HFF-Myc (cell line): Measurements from ENCODE around the gene MCCD1.
"Not testable (repeated sequence)": the region's sequence is repeated elsewhere in the genome, so short reads cannot be mapped to it uniquely, and the experiment has no call there.

ENCODE experiments used
- DNase-seq: peaks from one replicate; pipeline ENCODE4 v3.0.0-alpha.2; 2011; ENCODE audit warnings: low read depth; ENCODE audit errors: extremely low read depth
- H3K4me3 ChIP-seq: replicated peaks from 2 replicates; pipeline ENCODE4 v1.5.1; 2011; ENCODE audit warnings: low read depth, mild to moderate bottlenecking, control low read depth, low read length
- TF ChIP-seq, protein P1 (sequence below): IDR thresholded peaks from 2 replicates; pipeline ENCODE4 v1.5.1; 2012; ENCODE audit warnings: mild to moderate bottlenecking, low read depth, low read length, control low read depth; ENCODE audit errors: missing control alignments

MCCD1 gene

DNA sequence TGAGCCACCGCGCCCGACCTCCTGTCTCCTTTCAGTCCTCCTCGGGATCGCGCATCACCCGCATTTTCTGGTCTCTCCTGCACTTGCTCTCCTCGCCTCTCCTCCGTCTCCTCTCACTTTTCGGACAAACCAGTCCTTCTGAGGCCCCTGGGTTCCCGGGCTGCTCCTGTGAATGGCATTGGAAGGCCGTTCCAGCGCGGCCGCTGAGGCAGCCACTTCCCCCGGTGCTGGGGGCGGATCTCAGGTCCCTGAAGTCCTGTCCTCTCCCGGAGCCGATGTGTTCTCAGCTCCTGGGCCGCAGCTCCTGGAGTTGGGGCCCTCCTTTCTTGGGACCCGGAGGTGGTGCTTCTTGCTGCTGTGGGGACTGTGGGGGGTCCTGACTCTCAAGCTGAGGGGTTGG, 30.0 kb upstream of the MCCD1 start:
- TF ChIP-seq, protein P1, sequence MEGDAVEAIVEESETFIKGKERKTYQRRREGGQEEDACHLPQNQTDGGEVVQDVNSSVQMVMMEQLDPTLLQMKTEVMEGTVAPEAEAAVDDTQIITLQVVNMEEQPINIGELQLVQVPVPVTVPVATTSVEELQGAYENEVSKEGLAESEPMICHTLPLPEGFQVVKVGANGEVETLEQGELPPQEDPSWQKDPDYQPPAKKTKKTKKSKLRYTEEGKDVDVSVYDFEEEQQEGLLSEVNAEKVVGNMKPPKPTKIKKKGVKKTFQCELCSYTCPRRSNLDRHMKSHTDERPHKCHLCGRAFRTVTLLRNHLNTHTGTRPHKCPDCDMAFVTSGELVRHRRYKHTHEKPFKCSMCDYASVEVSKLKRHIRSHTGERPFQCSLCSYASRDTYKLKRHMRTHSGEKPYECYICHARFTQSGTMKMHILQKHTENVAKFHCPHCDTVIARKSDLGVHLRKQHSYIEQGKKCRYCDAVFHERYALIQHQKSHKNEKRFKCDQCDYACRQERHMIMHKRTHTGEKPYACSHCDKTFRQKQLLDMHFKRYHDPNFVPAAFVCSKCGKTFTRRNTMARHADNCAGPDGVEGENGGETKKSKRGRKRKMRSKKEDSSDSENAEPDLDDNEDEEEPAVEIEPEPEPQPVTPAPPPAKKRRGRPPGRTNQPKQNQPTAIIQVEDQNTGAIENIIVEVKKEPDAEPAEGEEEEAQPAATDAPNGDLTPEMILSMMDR, result no peak
- H3K4me3 ChIP-seq, result peak overlapping the region; percentile 52
- no peak for DNase-seq

DNA sequence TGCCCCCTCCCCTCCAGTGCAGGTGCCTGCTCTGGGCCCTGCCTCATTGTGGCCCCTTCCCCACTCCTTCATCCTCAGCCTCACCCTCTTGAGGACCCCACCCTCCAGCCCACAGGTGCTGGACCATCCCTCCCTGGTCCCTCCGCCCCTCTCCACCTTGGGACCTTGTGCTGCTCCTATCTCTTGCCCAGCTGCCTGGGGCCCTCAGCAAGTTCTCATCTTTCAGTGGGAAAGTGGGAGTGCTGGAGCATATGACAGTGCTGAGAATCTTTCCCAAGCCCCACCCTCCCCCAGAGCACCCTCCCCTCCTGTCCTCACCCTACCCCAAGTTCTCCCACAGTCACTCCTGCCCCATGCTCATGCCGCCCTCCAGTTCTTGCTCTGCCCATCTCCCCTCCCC, 29.1 kb upstream of the MCCD1 start:
- not testable (repeated sequence) for H3K4me3 ChIP-seq, DNase-seq

DNA sequence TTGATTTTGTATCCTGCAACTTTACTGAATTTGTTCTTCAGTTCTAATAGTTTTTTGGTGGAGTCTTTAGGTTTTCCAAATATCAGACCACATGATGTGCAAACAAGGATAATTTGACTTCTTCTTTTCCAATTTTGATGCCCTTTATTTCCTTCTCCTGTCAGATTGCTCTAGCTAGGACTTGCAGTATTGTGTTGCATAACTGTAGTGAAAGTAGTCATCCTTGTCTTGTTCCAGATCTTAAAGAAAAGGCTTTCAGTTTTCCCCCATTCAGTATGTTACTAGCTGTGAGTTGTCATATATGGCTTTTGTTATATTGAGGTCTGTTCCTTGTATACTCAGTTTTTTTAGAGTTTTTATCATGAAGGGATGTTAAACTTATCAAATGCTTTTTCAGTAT, 26.2 kb upstream of the MCCD1 start:
- TF ChIP-seq, protein P1, result no peak
- no peak overlapping the region for H3K4me3 ChIP-seq
- DNase-seq, result no peak

DNA sequence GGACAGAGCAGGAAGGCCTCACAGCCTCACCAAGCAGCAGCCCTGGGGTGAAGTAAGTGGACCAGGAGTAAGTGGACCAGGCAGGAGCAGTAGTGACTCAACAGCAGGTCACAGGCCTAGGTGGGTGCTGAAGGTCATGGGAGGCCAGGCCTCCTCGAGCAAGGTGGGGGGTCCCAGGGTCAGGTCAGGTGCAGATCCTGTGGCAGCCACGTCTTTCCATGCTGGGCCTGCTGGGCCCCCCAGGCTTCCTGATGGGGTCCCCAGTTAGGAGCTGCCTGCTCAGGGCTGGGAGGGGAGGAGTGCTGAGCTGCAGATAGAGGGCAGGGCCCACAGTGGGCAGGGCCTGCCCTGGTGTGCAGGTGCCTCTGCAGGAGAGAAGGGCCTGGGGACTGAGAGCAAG, 19.7 kb upstream of the MCCD1 start:
- H3K4me3 ChIP-seq, DNase-seq: not testable (repeated sequence)

DNA sequence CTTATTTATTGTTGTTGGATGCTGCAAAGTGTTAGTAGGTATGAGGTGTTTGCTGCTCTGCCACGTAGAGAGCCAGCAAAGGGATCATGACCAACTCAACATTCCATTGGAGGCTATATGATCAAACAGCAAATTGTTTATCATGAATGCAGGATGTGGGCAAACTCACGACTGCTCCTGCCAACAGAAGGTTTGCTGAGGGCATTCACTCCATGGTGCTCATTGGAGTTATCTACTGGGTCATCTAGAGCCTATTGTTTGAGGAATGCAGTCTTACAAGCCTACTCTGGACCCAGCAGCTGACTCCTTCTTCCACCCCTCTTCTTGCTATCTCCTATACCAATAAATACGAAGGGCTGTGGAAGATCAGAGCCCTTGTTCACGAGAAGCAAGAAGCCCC, 18.8 kb upstream of the MCCD1 start:
- no peak overlapping the region for H3K4me3 ChIP-seq
- DNase-seq, result no peak
- TF ChIP-seq, protein P1, result no peak

DNA sequence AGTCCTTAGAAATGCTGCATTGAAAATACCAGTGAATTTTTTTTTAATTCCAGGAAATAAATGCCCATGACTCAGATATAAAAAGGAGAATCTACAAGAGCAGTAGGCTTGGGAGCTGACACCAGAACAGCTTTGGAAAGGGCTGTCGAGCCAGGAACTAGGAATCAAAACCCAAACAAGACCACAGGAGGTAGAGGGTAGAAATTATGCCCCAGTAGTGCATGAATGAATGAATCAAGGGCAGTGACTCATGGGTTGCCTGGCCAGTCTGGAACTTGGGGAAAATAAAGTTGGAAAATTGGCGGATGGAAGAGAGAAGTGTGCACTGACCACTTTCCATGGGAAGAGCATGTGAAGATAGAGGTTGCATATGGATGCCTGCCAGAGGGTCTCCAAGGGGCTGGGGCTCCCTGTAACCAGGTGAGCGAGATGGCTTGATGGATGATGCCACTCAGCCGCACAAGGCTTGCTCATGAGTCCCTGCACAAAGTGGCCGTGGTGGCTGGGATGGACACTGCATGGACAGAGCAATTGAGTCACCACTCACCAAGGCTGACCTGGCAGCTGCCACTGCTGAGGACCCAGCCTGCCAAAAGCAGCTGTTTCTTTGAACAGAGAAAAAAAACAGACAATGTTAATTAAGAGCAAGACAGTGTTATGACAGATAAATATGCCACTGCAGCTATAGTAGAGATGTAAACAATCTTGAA, 15.2 kb upstream of the MCCD1 start:
- DNase-seq, result no peak
- TF ChIP-seq, protein P1, result no peak
- no peak overlapping the region for H3K4me3 ChIP-seq

DNA sequence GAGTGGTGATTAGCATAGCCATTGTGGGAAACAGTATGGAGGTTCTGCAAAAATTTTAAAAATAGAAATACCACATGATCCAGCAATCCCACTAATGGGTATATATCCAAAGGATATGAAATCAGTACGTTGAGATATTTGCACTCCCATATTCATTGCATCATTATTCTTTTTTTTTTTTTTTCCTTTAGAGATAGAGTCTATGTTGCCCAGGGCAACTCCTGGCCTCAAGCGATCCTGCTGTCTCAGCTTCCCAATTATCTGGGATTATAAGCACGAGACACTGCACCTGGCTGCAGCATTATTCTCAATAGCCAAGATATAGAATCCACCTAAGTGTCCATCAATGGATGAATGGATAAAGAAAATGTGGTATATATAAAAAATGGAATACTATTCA, 6.9 kb upstream of the MCCD1 start:
- DNase-seq, result no peak
- H3K4me3 ChIP-seq, result no peak overlapping the region
- TF ChIP-seq, protein P1, result no peak

DNA sequence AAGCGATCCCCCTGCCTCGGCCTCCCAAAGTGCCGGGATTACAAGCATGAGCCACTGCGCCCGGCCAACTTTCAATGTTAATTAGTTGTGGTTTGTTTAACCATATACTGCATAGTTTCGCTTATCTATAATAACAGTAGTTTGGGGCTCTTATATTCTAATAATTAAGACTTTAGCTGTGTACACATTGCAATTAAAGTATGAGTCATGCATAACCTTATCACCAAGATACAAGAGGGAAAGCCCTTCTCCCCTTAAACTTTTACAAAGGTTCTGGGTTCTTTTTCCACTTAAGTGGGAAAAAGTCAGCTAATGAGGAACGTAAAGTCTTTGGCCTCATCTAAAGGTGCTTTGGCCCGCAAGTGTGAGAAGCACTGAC, 3.2 kb upstream of the MCCD1 start:
- no peak overlapping the region for H3K4me3 ChIP-seq
- no peak for DNase-seq
- TF ChIP-seq, protein P1, result no peak
